H9 (cell line): ENCODE measurements around the gene FGD5. TPM values are rescaled to one million over a fixed set of nuclear protein-coding genes. Genes with fewer than 3 reads are reported as not detected.

Experiments
- DNase-seq: peaks from one replicate; pipeline ENCODE4 v3.0.0-alpha.2; 2017
- H2AFZ ChIP-seq: one replicate; pipeline ENCODE4 v1.6.1; 2013; ENCODE audit warnings: mild to moderate bottlenecking, low read length, control low read depth, moderate library complexity
- H2AK5ac ChIP-seq: 2 replicates; pipeline ENCODE4 v1.6.1; 2013; ENCODE audit warnings: low read length, control low read depth, mixed read lengths; ENCODE audit not compliant: insufficient read length
- H2BK120ac ChIP-seq: one replicate; pipeline ENCODE4 v1.6.1; 2013; ENCODE audit warnings: low read depth, mild to moderate bottlenecking, low read length, control low read depth, inconsistent platforms; ENCODE audit not compliant: poor library complexity, severe bottlenecking
- H2BK12ac ChIP-seq: 2 replicates; pipeline ENCODE4 v1.6.1; 2013; ENCODE audit warnings: low read length, control low read depth, mixed read lengths, low read depth; ENCODE audit not compliant: insufficient read length
- H2BK15ac ChIP-seq: 2 replicates; pipeline ENCODE4 v1.6.1; 2013; ENCODE audit warnings: low read depth, low read length, control low read depth
- H2BK20ac ChIP-seq: one replicate; pipeline ENCODE4 v1.6.1; 2013; ENCODE audit warnings: low read depth, mild to moderate bottlenecking, low read length, control low read depth, inconsistent platforms; ENCODE audit not compliant: poor library complexity, severe bottlenecking
- H2BK5ac ChIP-seq: 2 replicates; pipeline ENCODE4 v1.6.1; 2013; ENCODE audit warnings: low read length, control low read depth, mixed read lengths; ENCODE audit not compliant: insufficient read length
- H3K14ac ChIP-seq: 2 replicates; pipeline ENCODE4 v1.6.1; 2013; ENCODE audit warnings: low read length, control low read depth; ENCODE audit not compliant: insufficient read depth
- H3K18ac ChIP-seq: 2 replicates; pipeline ENCODE4 v1.6.1; 2013; ENCODE audit warnings: low read depth, mild to moderate bottlenecking, mixed read lengths, low read length, control low read depth; ENCODE audit not compliant: insufficient read length
- H3K23ac ChIP-seq: 2 replicates; pipeline ENCODE4 v1.6.1; 2013; ENCODE audit warnings: low read length, control low read depth, mixed read lengths, low read depth; ENCODE audit not compliant: insufficient read length
- H3K23me2 ChIP-seq: 2 replicates; pipeline ENCODE4 v1.6.1; 2013; ENCODE audit warnings: low read depth, mild to moderate bottlenecking, mixed read lengths, low read length, control low read depth; ENCODE audit not compliant: insufficient read length, poor library complexity, severe bottlenecking
- H3K27ac ChIP-seq: 2 replicates; pipeline ENCODE4 v1.5.1; 2013; ENCODE audit warnings: low read length, control low read depth, mixed read lengths, low read depth; ENCODE audit not compliant: insufficient read length
- H3K27me3 ChIP-seq: 2 replicates; pipeline ENCODE4 v1.6.1; 2013; ENCODE audit warnings: low read length, control low read depth, inconsistent platforms; ENCODE audit not compliant: insufficient read depth
- H3K4ac ChIP-seq: 2 replicates; pipeline ENCODE4 v1.6.1; 2013; ENCODE audit warnings: low read depth, mild to moderate bottlenecking, control low read depth, inconsistent platforms, low read length, moderate library complexity
- H3K4me1 ChIP-seq: 2 replicates; pipeline ENCODE4 v1.6.1; 2013; ENCODE audit warnings: low read length, control low read depth, inconsistent platforms; ENCODE audit not compliant: insufficient read depth
- H3K4me2 ChIP-seq: 2 replicates; pipeline ENCODE4 v1.6.1; 2013; ENCODE audit warnings: low read length, control low read depth, mixed read lengths; ENCODE audit not compliant: insufficient read length, insufficient read depth
- H3K56ac ChIP-seq: 2 replicates; pipeline ENCODE4 v1.6.1; 2013; ENCODE audit warnings: low read depth, mild to moderate bottlenecking, mixed read lengths, low read length, control low read depth; ENCODE audit not compliant: insufficient read length
- H3K79me1 ChIP-seq: 2 replicates; pipeline ENCODE4 v1.6.1; 2013; ENCODE audit warnings: low read depth, mild to moderate bottlenecking, moderate library complexity, low read length, control low read depth, inconsistent platforms; ENCODE audit not compliant: insufficient read depth, poor library complexity, severe bottlenecking
- H3K79me2 ChIP-seq: 2 replicates; pipeline ENCODE4 v1.6.1; 2013; ENCODE audit warnings: low read length, control low read depth, inconsistent platforms; ENCODE audit not compliant: insufficient read depth
- H3K9ac ChIP-seq: 2 replicates; pipeline ENCODE4 v1.6.1; 2013; ENCODE audit warnings: low read length, control low read depth, mixed read lengths; ENCODE audit not compliant: insufficient read length; ENCODE audit errors: extremely low read depth
- H3K9me3 ChIP-seq: one replicate; pipeline ENCODE4 v1.6.1; 2013; ENCODE audit warnings: low read depth, low read length, inconsistent platforms; ENCODE audit not compliant: control insufficient read depth
- H3T11ph ChIP-seq: one replicate; pipeline ENCODE4 v1.6.1; 2013; ENCODE audit warnings: mild to moderate bottlenecking, low read length, control low read depth, inconsistent platforms
- H4K20me1 ChIP-seq: one replicate; pipeline ENCODE4 v1.6.1; 2013; ENCODE audit not compliant: control insufficient read depth, insufficient read length, insufficient read depth
- H4K5ac ChIP-seq: 2 replicates; pipeline ENCODE4 v1.6.1; 2013; ENCODE audit warnings: low read depth, mild to moderate bottlenecking, mixed read lengths, low read length, control low read depth; ENCODE audit not compliant: insufficient read length
- H4K8ac ChIP-seq: replicated peaks from 2 replicates; pipeline ENCODE4 v1.6.1; 2013; ENCODE audit warnings: low read length, control low read depth, mixed read lengths, low read depth; ENCODE audit not compliant: insufficient read length
- H4K91ac ChIP-seq: 2 replicates; pipeline ENCODE4 v1.6.1; 2013; ENCODE audit warnings: low read depth, mild to moderate bottlenecking, moderate library complexity, mixed read lengths, low read length, control low read depth; ENCODE audit not compliant: insufficient read length
- H3K27ac Mint-ChIP-seq, 3 experiments: 2 replicates in 2 of 3; 3 replicates in 1 of 3; pipeline ENCODE4 v1.8.0; 2020 to 2021; ENCODE audit warnings: mixed read lengths in 3 of 3, mild to moderate bottlenecking in 1 of 3, moderate library complexity in 1 of 3
- H3K27me3 Mint-ChIP-seq: 2 replicates; pipeline ENCODE4 v1.8.0; 2021; ENCODE audit warnings: low read depth, mild to moderate bottlenecking, moderate library complexity, mixed read lengths
- H3K36me3 Mint-ChIP-seq, 3 experiments: 2 replicates in 2 of 3; 3 replicates in 1 of 3; pipeline ENCODE4 v1.8.0; 2020 to 2021; ENCODE audit warnings: low read depth in 3 of 3, mixed read lengths in 3 of 3; ENCODE audit not compliant: insufficient read depth in 1 of 3
- H3K4me1 Mint-ChIP-seq, 2 experiments: 2 replicates each; pipeline ENCODE4 v1.8.0; 2020; ENCODE audit warnings: mixed read lengths in 2 of 2
- H3K4me3 Mint-ChIP-seq, 2 experiments: 2 replicates in 1 of 2; 3 replicates in 1 of 2; pipeline ENCODE4 v1.8.0; 2020 to 2021; ENCODE audit warnings: mild to moderate bottlenecking in 2 of 2, mixed read lengths in 2 of 2, moderate library complexity in 1 of 2
- H3K9me3 Mint-ChIP-seq, 2 experiments: 2 replicates in 1 of 2; 3 replicates in 1 of 2; pipeline ENCODE4 v1.8.0; 2020; ENCODE audit warnings: mild to moderate bottlenecking in 2 of 2, mixed read lengths in 2 of 2, moderate library complexity in 1 of 2
- WGBS: extraction: QIAGEN DNeasy Blood & Tissue Kit; methylation state at CpG from one replicate; pipeline ENCODE4 v1.1.7; 2013; ENCODE audit warnings: missing lambda C conversion rate, low lambda C conversion rate, mixed read lengths; ENCODE audit not compliant: insufficient read length; ENCODE audit errors: extremely low coverage; 5-methylcytosine and 5-hydroxymethylcytosine counted together
- total RNA-seq: library from RNA; stranded (reverse); gene quantifications from 2 replicates; pipeline ENCODE4 v1.2.1, GENCODE V29; 2021
- TF ChIP-seq, protein P1 (sequence below): fragments of 200-600 bp; sonication (generic); conservative IDR thresholded peaks from 3 replicates; pipeline ENCODE4 v1.8.0; 2021; ENCODE audit warnings: antibody characterized with exemption, mild to moderate bottlenecking

FGD5 gene
- total RNA-seq, 1 experiment from 2014 or later: 7.8 TPM

DNA sequence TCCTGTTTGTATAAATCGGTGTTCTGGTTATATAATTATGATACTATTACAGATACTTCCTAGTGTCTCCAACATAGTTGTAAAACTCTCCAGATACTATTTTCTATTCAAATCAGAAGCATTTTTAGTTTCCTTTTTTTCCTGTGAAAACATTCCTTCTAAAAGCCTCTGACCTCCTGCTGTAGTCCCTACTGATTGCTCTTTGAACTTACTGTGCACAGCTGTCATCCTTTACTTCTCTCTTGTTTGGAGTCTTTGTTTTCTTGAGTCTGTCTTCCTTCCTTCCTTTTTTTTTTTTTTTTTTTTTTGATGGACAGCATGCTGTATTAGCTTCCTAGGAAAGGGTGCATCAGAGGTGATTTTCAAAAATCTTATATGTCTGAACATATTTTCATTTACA lies 157.6 kb downstream of the FGD5 start:
- no peaks in the 10 kb centered on the region for H3K9me3 ChIP-seq
- no peaks in the 10 kb centered on the region; a peak in 1 of 5 replicates for H3K9me3 Mint-ChIP-seq
- H3K27me3 ChIP-seq: no peaks in the 10 kb centered on the region
- H3K79me2 ChIP-seq: no peaks in the 10 kb centered on the region
- H2BK5ac ChIP-seq: no peak overlapping the region
- no peak overlapping the region for H4K5ac ChIP-seq
- H2BK120ac ChIP-seq: no peak overlapping the region
- H2AFZ ChIP-seq: no peak overlapping the region
- H3K27ac Mint-ChIP-seq: no peak overlapping the region
- no peak overlapping the region for H3K4me2 ChIP-seq
- H2BK12ac ChIP-seq: no peak overlapping the region
- no peak overlapping the region for H3K4ac ChIP-seq
- no peak for DNase-seq
- no peaks in the 10 kb centered on the region for H3K4me1 Mint-ChIP-seq
- H2BK20ac ChIP-seq: no peak overlapping the region
- H3K23ac ChIP-seq: no peak overlapping the region
- no peak overlapping the region for H3K18ac ChIP-seq
- no peak overlapping the region for H3K27ac ChIP-seq
- H3K79me1 ChIP-seq: no peaks in the 10 kb centered on the region
- no peaks in the 10 kb centered on the region for H3K27me3 Mint-ChIP-seq
- H4K8ac ChIP-seq: no peak overlapping the region
- no CpG with 5 or more reads among the region's 1 CpG for WGBS
- H2AK5ac ChIP-seq: no peak overlapping the region
- no peak overlapping the region for H4K91ac ChIP-seq
- H2BK15ac ChIP-seq: no peak overlapping the region
- no peak overlapping the region for H3T11ph ChIP-seq
- H3K4me3 Mint-ChIP-seq: no peak overlapping the region
- no peaks in the 10 kb centered on the region for H4K20me1 ChIP-seq
- H3K23me2 ChIP-seq: no peaks in the 10 kb centered on the region
- no peak overlapping the region for H3K56ac ChIP-seq
- H3K36me3 Mint-ChIP-seq: peaks cover 19 to 33% (median 32%) of the 10 kb centered on the region in 3 experiments
- no peak overlapping the region for H3K14ac ChIP-seq
- TF ChIP-seq, protein P1, sequence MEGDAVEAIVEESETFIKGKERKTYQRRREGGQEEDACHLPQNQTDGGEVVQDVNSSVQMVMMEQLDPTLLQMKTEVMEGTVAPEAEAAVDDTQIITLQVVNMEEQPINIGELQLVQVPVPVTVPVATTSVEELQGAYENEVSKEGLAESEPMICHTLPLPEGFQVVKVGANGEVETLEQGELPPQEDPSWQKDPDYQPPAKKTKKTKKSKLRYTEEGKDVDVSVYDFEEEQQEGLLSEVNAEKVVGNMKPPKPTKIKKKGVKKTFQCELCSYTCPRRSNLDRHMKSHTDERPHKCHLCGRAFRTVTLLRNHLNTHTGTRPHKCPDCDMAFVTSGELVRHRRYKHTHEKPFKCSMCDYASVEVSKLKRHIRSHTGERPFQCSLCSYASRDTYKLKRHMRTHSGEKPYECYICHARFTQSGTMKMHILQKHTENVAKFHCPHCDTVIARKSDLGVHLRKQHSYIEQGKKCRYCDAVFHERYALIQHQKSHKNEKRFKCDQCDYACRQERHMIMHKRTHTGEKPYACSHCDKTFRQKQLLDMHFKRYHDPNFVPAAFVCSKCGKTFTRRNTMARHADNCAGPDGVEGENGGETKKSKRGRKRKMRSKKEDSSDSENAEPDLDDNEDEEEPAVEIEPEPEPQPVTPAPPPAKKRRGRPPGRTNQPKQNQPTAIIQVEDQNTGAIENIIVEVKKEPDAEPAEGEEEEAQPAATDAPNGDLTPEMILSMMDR: no peak
- no peaks in the 10 kb centered on the region for H3K4me1 ChIP-seq
- no peak overlapping the region for H3K9ac ChIP-seq
